GM19238 (cell line): ENCODE data around the gene TMEM132D.

ENCODE experiments used
- DNase-seq: peaks from one replicate; pipeline ENCODE4 v3.0.0; 2011; ENCODE audit warnings: low spot score; ENCODE audit not compliant: insufficient read length

Gene TMEM132D

DNA sequence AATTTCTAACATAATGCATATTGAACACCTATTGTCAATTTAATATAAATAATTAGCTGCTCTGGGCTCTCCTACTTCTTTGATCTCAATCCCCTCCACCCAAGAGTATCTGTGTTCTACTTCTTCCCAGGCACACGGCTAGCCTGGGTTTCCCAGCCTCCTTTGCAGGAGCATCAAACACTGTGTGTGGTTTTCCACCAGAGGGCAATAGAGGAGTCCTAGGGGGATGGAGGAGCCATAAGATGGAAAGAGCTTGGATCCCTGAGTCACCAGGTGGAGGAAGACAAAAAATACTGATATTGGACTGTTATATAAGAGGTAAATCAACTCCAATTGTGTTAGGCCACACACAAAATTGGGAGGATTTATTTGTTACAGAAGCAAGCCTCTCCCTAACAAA is 716.9 kb downstream of the TMEM132D start:
- no peak for DNase-seq

DNA sequence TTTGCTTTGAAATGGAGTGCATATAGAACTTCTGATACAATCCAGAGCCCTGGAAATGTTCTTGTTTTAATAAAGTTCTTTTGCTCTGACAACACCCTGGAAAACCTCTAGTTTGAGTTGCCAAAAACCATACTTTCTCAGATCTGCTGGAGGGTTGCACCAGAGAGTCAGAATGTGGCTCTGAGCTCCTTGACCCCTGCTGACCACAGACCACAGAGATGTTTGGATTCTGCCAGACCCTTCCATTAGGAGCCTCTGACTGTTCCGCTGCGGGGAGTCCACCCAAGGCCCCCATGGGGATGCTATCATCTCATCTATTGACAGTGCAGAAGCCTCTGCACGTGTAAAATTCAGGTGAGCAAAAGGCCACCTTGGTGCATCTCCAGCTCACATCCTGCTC is 718.0 kb downstream of the TMEM132D start:
- no peak for DNase-seq

DNA sequence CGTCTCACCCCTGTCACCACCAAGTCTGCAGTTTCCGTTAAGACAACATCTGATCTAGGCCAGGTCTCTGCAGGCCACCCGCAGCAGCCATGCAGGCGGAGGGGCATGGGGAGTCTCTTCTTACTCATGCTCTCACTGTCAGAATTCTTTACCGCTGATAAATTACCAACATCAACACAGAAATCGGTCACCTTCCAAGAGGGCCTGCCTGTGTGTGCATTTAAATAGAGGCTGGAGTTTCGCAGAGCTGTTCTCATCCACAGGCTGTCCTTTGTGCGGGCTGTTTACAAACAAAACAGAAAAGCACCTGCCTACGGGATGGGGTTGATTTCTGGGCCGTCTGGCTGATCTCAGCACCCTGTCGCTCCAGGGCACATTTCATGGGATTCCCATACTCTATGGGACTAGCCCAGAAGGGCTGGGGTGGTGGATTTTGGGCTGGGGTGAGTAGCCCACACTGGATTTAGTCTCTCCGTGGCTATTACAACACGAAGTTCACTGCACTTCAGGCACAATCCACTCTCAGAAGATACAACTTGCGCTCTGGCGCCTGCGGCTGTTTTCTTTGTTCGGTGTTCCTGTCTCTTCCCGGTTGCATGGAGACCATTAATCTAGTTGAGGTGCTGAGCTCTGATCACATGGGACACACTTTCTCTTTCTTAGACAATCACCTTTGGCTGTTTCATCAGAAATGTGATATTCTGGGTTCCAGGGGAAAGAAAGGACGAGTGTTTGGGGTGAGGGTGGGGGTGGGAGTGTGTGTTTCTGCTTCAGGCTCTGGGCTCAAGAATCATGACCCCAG is 719.5 kb downstream of the TMEM132D start:
- DNase-seq: no peak

DNA sequence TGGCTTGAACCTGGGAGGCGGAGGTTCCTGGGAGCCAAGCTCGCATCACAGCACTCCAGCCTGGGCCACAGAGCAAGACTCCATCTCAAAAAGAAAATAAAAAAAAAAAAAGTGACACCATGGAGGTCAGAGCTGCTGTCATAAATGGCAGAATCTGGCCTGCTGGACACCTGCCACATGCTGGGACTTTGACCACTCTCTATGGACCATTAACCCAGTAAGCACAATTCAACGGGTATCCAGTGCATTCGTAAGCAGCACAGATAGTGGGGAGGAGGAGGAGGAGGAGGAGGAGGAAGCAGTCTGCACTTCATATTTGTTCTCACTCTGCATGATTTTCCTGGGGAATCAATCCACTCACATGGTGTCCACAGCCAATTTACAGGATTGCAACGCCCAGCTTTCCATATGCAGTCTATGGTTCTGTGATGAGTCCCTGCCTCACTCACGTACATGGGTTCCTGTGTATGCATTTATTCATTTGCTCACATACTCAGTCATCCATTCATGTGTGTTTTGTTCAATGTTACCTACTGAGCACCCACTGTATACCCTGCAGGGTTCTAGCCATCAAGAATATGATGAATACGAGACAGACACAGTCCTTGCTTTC is 723.8 kb downstream of the TMEM132D start:
- DNase-seq: no peak

DNA sequence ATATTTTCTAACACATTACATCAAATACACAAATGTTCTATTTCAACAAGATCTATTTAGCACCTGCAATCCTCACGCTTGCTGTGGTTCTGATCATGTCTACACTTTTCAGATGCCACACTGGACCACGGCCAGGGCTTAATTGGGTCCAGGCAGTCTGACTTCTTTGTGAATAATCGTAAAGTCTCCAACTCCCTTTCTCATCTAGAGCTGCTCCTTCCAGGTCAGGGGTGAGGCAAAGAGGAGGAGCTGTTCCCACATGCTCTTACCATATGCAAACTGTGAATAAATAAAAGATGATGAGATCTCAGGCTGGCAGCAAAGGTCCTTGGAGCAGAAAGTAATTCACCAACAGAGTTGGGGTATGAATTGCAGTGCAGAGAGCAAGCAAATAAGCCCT is 733.9 kb downstream of the TMEM132D start:
- DNase-seq: no peak

DNA sequence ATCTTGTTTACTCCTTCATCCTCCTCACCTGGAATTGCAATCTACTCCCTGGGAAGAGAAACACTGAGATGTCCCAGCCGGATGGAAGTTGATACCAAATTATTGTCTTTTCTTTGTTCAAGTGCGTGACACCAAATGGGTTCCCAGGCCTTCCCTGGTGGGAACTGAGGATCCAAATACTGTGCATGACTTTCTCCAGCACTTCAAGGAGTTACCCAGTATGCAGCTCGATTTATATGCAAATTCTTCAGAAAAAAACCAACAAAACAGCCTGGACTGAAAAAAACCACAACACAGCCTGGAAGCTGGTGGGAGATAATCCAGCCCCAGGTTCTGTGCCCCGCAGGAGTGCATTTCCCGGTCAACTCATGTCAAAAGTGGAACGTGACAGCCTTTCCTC is 740.0 kb downstream of the TMEM132D start:
- DNase-seq: no peak

DNA sequence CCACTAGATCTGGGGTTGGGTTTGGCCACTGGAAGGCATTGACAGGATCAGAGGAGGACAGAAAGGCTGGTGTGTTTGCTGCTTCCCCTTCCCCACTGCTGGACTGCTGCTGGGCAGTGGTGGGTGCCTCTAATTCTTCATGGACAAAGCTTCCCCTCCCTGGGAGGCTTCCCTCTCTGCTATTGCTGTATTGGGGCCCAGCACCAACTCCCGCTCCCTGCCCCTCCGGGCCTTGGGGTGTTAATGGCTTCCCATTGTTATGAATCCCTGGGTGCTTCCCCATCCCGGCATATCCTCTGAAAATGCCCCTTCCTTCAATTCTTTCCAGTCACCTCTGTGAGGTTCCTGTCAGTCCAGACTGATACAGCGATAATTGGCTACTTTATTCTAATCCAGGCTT is 740.4 kb downstream of the TMEM132D start:
- DNase-seq: no peak

DNA sequence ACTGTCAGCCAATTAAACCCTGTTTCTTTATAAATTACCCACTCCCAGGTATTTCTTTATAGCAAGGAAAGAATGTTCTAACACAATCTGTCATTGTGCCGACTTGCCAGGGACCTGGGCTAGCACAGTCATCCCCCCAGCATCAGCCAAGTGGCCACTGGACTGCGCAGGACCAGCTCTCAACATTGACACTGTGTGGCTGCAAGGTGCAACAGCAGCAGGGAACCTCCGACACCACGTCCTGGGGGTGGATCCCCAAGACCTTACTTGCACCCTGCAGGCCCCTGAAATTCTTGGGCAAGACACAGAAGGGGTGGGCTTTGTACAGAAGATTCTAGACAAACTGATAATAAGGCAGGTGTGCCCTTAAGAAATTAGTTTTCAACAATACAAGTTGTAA is 741.0 kb downstream of the TMEM132D start:
- DNase-seq: no peak

DNA sequence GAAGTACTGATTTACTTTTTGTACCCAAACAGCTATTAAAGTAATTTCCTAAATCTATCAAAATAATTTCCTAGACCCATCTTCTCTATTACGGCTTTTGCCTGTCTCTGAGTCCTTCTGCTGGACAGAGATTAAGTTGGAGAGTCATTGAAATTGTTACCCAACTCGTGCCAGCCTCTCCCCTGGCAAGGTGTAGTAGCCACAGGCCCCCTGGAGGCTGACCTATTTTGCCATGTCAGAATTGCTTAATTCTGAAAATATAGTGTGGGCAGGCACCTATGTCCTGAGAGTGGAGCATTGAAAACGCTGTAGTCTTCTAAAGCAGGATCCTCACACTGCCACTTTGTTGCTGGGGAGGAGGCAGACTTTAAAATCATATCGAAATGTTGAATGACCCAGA is 742.3 kb downstream of the TMEM132D start:
- no peak for DNase-seq

DNA sequence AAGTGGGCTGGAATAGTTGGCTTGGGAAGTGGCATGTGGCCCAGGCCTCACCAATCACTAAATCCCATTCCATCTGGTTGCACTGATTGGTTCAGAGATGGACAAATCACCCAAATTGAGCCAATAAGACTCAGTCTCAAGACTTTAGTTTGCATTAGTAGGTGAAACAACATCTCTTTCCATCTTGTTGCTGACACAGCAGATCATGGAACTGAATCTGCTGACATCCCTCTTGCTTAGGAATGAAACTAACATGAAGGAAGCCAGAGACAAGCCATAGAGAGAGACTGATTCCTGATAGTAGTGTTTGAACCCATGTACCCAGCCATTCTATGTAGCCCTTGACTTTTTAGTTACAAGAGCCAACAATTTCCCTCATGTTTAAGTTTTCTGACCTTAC is 743.5 kb downstream of the TMEM132D start:
- no peak for DNase-seq

DNA sequence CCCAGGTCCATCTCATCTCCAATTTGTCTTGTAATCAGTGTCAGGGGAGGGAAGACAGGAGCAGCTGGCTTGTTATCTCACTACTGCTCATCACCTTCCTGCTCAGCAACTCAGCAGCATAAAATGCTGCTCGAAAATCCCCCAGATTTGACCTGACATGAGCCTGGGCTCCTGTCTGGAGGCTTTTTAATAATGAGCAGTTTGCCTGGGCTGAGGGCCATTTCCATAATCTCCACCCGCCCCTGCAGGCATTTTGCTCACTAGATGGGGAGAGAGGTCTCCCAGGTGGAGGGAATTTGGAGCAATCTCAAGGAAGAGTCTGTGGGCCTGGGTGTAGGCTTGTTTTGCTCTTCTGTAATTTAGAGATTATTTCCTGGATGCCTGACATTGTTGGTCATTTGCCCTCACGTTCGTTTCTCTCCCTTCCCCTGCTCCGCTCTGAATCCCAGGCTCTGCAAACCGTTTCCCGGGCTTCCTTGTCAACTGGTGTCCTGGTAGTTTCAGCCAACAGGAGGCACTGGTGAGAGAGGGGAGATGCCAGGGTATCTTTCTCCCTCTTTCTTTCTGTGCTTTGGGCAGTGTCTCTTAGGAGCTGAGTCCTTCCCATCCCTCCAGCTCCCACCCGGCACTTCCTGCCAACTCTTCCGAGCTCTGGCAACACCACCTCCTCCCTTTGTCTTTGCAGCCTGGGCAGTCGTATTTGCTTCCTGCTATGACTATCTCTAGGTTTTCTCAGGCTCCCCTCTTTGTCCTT is 751.3 kb downstream of the TMEM132D start:
- DNase-seq: no peak

DNA sequence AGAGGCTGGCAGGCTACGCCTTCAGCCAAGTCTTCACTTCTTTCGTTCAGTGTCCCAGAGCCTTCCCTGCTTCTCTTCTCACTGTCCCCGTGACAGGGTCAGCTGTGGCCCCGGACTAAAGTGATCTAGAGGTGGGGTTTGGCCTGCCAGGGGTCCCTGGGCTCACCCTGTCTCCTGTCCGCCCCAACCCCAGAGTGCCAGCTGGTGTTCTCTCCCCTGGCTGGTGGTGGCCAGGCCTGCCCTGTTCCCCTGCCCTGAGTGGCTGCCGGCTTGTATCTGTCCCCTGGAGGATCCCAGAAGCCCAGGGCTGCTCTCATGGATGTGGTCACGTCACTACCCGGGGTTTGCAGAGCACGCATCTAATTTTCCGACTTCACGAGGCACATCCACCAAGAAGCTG is 753.1 kb downstream of the TMEM132D start:
- DNase-seq: no peak

DNA sequence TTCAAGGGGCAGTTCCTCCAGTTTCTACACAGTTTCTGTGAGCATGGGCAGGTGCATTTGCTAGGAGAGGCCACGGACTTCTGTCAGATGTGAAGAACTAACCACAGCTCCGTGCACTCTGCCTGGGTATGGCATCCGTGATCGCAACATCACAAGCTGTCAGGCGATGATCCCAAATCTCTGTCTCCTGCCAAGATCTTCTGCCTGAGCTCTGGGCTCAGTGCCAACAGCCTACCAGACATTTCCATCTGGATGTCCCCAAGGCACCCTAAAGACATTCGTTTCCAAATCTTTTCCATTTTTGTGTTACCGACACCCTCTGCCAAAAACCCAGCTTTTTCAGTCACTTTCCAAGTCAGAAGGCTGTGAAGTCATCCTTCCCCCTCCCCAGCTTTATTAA is 758.4 kb downstream of the TMEM132D start:
- no peak for DNase-seq

DNA sequence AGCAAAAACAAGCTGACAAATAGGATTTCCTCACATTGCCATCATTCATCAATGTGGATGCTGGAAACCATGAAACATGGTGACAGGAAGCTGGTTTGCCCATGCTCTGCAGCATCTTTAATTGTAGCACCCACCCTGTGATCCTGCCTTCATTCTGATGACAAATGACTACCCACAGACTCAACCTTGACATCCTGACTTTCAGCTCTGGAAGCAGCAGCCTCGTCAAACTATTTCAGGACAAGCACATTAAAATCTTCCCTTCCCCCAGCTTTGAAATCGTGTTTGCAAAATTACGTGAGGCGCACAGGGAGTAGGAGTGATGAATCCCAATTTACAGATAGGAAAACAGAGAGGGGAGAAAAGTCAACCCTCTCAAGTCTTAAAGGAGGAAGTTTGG is 765.0 kb downstream of the TMEM132D start:
- DNase-seq: no peak

DNA sequence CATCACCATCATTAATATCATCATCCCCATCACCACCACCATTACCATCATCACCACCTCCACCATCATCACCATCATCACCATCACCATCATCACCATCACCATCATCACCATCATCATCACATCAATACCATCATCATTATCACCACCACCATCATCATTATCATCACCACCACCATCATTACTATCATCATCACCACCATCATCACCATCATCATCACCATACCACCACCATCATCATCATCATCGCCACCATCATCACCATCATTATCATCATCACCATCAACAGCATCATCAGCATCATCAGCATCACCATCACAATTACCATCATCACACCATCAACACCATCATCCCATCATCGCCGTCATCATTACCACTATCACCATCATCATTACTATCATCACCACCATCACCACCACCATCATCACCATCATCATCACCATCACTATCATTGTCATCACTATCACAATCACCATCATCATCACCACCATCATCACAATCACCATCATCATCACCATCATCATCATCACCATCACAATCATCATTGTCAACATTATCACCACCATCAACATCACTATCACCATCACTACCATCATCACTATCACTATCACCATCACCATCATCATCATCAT is 767.0 kb downstream of the TMEM132D start:
- no peak for DNase-seq

DNA sequence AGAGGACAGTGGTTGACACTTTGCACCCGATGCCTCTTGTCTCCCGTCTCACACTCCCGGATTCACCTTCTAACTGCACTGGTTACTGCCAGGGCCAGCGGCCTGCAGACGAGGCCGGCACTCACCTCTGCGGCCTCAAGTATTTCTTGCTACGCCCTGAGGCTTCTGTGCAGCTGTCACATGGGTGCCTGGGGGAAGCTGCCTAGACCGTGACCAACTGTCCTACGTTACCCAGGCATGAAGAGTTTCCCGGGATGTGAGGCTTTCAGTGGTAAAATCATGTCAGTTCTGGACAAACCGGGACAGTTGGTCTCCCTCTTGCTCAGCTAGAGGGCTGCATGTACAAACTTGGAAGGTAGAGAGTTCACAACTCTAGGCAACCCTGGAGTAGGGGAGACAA is 776.1 kb downstream of the TMEM132D start:
- no peak for DNase-seq

DNA sequence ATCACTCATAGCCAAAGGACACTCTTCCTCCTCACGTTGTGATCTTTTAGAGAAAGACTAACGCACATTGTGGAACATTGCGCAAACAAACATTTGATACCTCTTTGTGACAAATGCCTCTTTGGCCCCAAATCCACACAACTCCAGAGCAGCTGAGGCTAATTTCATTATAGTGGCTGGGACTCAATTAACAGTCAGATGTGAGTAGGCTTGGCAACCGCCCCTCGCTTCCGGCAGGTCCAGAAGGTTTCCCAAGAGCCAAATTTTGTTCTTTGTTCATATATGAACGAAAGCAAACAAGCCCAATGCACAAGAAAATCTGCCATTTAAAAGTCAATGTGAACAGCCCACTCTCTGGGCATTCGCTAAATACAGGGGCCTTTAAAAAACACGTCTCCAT is 776.6 kb downstream of the TMEM132D start:
- DNase-seq: no peak

DNA sequence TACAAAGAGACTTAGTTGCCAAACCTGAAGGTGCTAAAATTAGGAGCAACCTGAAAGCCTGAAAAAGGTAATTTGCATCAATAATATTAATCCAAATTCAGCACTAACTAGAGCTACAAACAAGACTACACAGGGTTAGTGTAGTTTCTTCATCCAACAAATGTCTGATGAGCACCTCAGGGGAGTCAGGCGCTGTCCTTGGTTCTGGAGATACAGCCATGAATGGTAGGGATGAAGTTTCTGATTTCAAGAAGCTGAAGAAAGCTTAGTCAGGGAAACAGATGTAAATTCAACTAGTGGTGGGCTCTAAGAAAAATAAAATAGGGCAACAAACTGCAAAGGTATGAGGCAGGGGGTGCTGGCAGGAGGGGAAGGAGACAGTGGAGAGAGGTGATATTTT is 784.3 kb downstream of the TMEM132D start:
- DNase-seq: no peak

DNA sequence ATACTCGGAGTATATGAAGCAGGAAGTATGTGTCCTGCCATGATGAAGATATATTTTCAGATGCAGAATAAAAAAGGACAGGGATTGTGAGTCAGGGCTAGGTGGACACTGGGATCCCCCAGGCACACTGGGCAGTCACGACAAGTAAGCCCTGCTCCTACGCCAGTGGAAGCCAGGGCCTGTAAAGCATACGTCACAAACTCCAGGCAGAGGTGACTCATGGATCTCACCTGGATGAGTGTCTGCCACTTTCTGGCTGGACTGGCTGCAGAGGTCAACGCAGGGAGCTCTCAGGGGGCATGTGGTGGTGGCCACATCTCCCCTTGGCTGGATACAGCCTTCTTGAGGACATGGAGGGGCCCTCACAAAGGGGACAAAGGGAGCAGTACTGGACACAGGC is 788.3 kb downstream of the TMEM132D start:
- no peak for DNase-seq

DNA sequence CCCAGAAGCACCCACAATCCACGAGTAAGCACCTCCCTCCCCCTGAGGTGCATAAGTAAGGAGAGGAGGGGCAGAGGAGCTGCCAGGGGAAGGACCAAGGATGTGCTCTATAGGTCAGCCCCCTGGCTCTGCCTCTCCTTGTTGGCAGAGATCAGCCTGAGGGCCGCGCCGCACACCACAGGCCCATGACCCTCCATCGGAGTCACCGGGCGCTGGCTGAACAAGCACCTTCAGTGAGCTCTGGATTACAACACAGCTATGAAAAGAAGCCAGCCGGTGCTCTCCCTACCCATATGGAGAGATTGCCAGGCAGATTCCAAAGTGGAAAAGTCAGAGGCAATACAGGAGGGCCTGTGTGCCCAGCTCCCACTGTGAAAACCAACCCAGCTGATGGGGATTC is 793.2 kb downstream of the TMEM132D start:
- no peak for DNase-seq

DNA sequence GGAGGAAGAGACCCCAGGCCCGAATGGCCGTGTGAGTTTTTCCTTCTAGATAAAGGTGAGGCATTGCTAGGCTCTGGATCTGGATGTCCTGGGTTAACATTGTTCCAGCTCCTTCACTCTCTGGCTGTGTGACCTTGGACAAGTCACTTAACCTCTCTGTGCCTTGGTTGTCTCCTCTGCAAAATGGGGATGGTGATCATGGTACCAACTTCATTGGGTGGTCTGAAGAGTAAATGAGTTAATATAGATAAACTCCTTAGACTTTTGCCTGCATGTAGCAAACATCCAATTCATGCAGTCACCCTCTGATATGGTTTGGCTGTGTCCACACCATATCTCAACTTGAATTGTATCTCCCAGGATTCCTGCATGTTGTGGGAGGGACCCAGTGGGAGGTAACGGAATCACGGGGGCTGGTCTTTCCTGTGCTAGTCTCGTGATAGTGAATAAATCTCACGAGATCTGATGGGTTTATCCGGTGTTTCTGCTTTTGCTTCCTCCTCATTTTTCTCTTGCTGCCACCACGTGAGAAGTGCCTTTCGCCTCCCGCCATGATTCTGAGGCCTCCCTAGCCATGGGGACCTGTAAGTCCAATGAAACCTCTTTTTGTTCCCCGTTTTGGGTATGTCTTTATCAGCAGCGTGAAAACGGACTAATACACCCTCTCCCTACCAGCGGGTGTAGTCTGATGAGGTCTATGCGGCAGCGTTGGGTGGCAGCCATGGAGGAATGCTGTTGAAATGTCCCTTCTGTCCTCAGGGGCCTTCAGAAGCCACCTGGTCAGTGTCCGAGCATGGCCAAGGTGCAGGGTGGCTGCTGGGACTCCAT is 794.4 kb downstream of the TMEM132D start:
- DNase-seq: no peak
